ENCODE measurements around the gene RSL24D1. TPM values are rescaled to one million over a fixed set of nuclear protein-coding genes. Genes with fewer than 3 reads are reported as not detected.
"Not testable (repeated sequence)": the region's sequence is repeated elsewhere in the genome, so short reads cannot be mapped to it uniquely, and the experiment has no call there.

RSL24D1 gene
- total and polyA plus RNA-seq, 2 of the 13 experiments (the other 11 are each of a cell fraction or from before 2014, with no cell fraction given), result 58.8 to 100.0 TPM

DNA sequence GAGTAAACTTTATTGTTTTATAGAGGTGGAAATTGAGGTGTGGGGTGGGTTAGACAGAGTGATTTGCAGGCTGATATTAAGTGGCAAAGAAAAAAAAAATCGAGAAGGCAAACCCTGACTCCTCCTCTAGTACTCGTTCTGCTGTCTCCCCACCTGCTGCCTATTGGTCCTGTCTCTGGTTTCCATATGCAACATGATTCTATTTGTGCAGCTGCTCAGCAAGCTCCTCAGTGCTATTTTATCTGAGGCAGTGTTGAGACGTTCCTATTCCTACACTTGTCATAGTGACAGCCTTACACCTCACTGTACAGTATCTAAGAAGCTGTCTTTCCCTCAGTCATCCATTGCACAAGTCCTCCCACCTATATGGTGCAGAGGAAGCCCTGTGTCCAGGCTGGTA is 45.1 kb downstream of the RSL24D1 start:
- Histone ChIP-seq H3K27ac (ENCODE audit: extremely low read length, insufficient read depth, low read length) (no peak overlapping the region), H3K36me3 (replicated peaks in 1 of 2; ENCODE audit: control insufficient read depth in 1 of 2, insufficient read depth in 2 of 2, low read length in 2 of 2) (no peaks in the 10 kb centered on the region), H3K4me2 (ENCODE audit: low read depth, low read length) (no peak overlapping the region), H2AFZ (ENCODE audit: low read length) (no peak overlapping the region), H3K27me3 (ENCODE audit: control insufficient read depth in 1 of 2, insufficient read depth in 2 of 2, low read length in 2 of 2) (no peaks in the 10 kb centered on the region; a peak in 1 of 5 replicates), H3K79me2 (ENCODE audit: insufficient read depth, low read length) (no peaks in the 10 kb centered on the region), H3K9ac (ENCODE audit: insufficient read depth, low read depth, low read length) (no peak overlapping the region), H3K4me3 (replicated peaks in 1 of 3; ENCODE audit: insufficient read depth in 1 of 3, low read depth in 2 of 3, low read length in 3 of 3) (no peak overlapping the region), H4K20me1 (ENCODE audit: insufficient read depth, low read length) (no peaks in the 10 kb centered on the region), H3K9me3 (ENCODE audit: low read length) (no peaks in the 10 kb centered on the region), H3K4me1 (ENCODE audit: insufficient read depth, low read length) (no peaks in the 10 kb centered on the region)
- intact Hi-C loops (cut with micrococcal nuclease; ENCODE audit: unreplicated experiment) (no loop called here), in situ Hi-C loops (cut with HindIII; ENCODE audit: extremely low pct_ligation_motif_present, low pct_unique_long_range_greater_than_20kb) (loop anchor here (25.0 kb wide), 1 partner anchor 1064 kb away; no protein-coding TSS in a partner anchor)
- ATAC-seq (no peak), FAIRE-seq (no peak), DNase-seq (ENCODE audit: low spot score) (no peak)
- WGBS (ENCODE audit: low lambda C conversion rate), result 0% methylated on average over 3 of the region's 3 CpGs
- no TSS peak for BruUV-seq (replicated peaks)
- ChIA-PET POLR2A (no interaction called here), CTCF (ENCODE audit: low intra/inter-chr PET ratio, low total read pairs) (no interaction called here)
- TF ChIP-seq NR2F2 (IDR thresholded peaks at IDR 0.05; ENCODE audit: borderline replicate concordance, low read depth), result no peak
- no peak for TF ChIP-seq ZNF790 (CRISPR knock-in tag; IDR thresholded peaks at IDR 0.05; ENCODE audit: borderline replicate concordance)
- no peak for TF ChIP-seq ZBTB7B (CRISPR knock-in tag; IDR thresholded peaks at IDR 0.05)
- no peak for TF ChIP-seq TAF15 (IDR thresholded peaks at IDR 0.05; ENCODE audit: low read depth, low read length, poor library complexity, severe bottlenecking)
- TF ChIP-seq ZNF337 (CRISPR knock-in tag; IDR thresholded peaks at IDR 0.05; ENCODE audit: borderline replicate concordance, low read depth), result no peak

DNA sequence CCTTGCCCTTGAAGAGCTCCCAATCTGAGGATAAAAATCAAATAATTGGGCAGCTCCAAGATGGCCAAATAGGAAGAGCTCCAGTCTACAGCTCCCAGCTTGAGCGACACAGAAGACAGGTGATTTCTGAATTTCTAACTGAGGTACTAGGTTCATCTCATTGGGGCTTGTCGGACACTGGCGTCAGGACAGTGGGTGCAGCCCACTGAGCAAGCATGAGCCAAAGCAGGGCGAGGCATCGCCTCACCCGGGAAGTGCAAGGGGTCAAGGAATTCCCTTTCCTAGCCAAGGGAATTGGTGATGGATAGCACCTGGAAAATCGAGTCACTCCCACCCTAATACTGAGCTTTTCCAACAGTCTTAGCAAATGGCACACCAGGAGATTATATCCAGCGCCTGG is 53.6 kb downstream of the RSL24D1 start:
- in situ Hi-C loops (cut with HindIII; ENCODE audit: extremely low pct_ligation_motif_present, low pct_unique_long_range_greater_than_20kb); H2AFZ ChIP-seq (ENCODE audit: low read length); H3K4me2 ChIP-seq (ENCODE audit: low read depth, low read length); H3K9me3 ChIP-seq (ENCODE audit: low read length); CTCF ChIA-PET (ENCODE audit: low intra/inter-chr PET ratio, low total read pairs); H3K27me3 ChIP-seq (ENCODE audit: control insufficient read depth in 1 of 2, insufficient read depth in 2 of 2, low read length in 2 of 2); H3K36me3 ChIP-seq (replicated peaks in 1 of 2; ENCODE audit: control insufficient read depth in 1 of 2, insufficient read depth in 2 of 2, low read length in 2 of 2); H3K4me1 ChIP-seq (ENCODE audit: insufficient read depth, low read length); ATAC-seq; H3K27ac ChIP-seq (ENCODE audit: extremely low read length, insufficient read depth, low read length); BruUV-seq (replicated peaks); DNase-seq (ENCODE audit: low spot score); H3K9ac ChIP-seq (ENCODE audit: insufficient read depth, low read depth, low read length); H3K4me3 ChIP-seq (replicated peaks in 1 of 3; ENCODE audit: insufficient read depth in 1 of 3, low read depth in 2 of 3, low read length in 3 of 3); intact Hi-C loops (cut with micrococcal nuclease; ENCODE audit: unreplicated experiment); H3K79me2 ChIP-seq (ENCODE audit: insufficient read depth, low read length); FAIRE-seq; POLR2A ChIA-PET; H4K20me1 ChIP-seq (ENCODE audit: insufficient read depth, low read length): not testable (repeated sequence)
- WGBS (ENCODE audit: low lambda C conversion rate), result 41% methylated on average over 2 of the region's 8 CpGs

Data from HepG2 (cell line).